Measurements from ENCODE around the gene LRRC4B. TPM values are rescaled to one million over a fixed set of nuclear protein-coding genes. Genes with fewer than 3 reads are reported as not detected.

LRRC4B gene
- total RNA-seq, 1 experiment from 2014 or later: not detected

DNA sequence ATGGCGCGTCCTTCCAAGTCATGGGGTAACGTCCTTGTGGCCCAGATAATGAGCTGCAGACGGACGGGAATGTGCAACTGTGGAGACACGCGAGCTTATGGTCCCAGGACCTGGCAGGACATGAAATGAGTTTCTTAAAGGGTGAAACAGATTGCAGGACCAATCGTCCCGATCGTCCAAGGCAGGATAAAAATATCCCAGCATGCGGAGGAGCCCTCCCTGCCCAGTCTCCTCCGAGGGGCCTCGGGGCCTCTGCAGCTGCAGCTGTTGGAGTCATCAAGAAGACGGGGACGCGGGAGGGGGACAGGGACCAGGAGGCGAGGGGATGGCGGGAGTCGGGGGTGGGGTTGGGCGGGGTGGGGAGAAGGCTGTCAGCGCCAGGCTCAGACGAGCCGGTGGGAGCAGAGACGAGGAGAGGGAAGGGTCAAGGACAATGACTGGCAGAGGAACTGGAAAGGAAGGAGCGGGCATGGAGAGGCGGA is 77.2 kb downstream of the LRRC4B start:
- Mint-ChIP-seq H3K4me3 (ENCODE audit: low read depth, unreplicated experiment) (no peak overlapping the region), H3K27me3 (ENCODE audit: unreplicated experiment) (peaks cover 22% of the 10 kb centered on the region), H3K27ac (ENCODE audit: unreplicated experiment) (no peak overlapping the region), H3K9me3 (ENCODE audit: low read depth, unreplicated experiment) (no peaks in the 10 kb centered on the region), H3K36me3 (ENCODE audit: insufficient read depth, unreplicated experiment) (peaks cover 14% of the 10 kb centered on the region), H3K4me1 (ENCODE audit: low read depth, unreplicated experiment) (peaks cover 13% of the 10 kb centered on the region)
- intact Hi-C loops (cut with micrococcal nuclease; ENCODE audit: unreplicated experiment): no loop called here
- CTCF ChIA-PET: no interaction called here
- TF ChIP-seq, protein P1, sequence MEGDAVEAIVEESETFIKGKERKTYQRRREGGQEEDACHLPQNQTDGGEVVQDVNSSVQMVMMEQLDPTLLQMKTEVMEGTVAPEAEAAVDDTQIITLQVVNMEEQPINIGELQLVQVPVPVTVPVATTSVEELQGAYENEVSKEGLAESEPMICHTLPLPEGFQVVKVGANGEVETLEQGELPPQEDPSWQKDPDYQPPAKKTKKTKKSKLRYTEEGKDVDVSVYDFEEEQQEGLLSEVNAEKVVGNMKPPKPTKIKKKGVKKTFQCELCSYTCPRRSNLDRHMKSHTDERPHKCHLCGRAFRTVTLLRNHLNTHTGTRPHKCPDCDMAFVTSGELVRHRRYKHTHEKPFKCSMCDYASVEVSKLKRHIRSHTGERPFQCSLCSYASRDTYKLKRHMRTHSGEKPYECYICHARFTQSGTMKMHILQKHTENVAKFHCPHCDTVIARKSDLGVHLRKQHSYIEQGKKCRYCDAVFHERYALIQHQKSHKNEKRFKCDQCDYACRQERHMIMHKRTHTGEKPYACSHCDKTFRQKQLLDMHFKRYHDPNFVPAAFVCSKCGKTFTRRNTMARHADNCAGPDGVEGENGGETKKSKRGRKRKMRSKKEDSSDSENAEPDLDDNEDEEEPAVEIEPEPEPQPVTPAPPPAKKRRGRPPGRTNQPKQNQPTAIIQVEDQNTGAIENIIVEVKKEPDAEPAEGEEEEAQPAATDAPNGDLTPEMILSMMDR (IDR thresholded peaks at IDR 0.05; ENCODE audit: unreplicated experiment): no peak
- BruUV-seq (replicated peaks): no TSS peak
- no peak for DNase-seq

GRCh38 chr19:50490411-50490811 is 77.8 kb downstream of the LRRC4B start:
- Mint-ChIP-seq H3K4me1 (ENCODE audit: low read depth, unreplicated experiment) (peaks cover 13% of the 10 kb centered on the region), H3K27me3 (ENCODE audit: unreplicated experiment) (peaks cover 22% of the 10 kb centered on the region), H3K4me3 (ENCODE audit: low read depth, unreplicated experiment) (no peak overlapping the region), H3K9me3 (ENCODE audit: low read depth, unreplicated experiment) (no peaks in the 10 kb centered on the region), H3K36me3 (ENCODE audit: insufficient read depth, unreplicated experiment) (peaks cover 19% of the 10 kb centered on the region), H3K27ac (ENCODE audit: unreplicated experiment) (no peak overlapping the region)
- BruUV-seq (replicated peaks): no TSS peak
- CTCF ChIA-PET: no interaction called here
- intact Hi-C loops (cut with micrococcal nuclease; ENCODE audit: unreplicated experiment): no loop called here
- no peak for DNase-seq
- TF ChIP-seq, protein P1 (IDR thresholded peaks at IDR 0.05; ENCODE audit: unreplicated experiment): no peak

- CTCF ChIA-PET: no interaction called here
- no peaks in the 10 kb centered on the region for H3K9me3 Mint-ChIP-seq (ENCODE audit: low read depth, unreplicated experiment)
- TF ChIP-seq, protein P1 (IDR thresholded peaks at IDR 0.05; ENCODE audit: unreplicated experiment): no peak
- H3K36me3 Mint-ChIP-seq (ENCODE audit: insufficient read depth, unreplicated experiment): peaks cover 23% of the 10 kb centered on the region
- H3K27me3 Mint-ChIP-seq (ENCODE audit: unreplicated experiment): peaks cover 22% of the 10 kb centered on the region
- no TSS peak for BruUV-seq (replicated peaks)
- peaks cover 13% of the 10 kb centered on the region for H3K4me1 Mint-ChIP-seq (ENCODE audit: low read depth, unreplicated experiment)
- no peak for DNase-seq
- no peak overlapping the region for H3K4me3 Mint-ChIP-seq (ENCODE audit: low read depth, unreplicated experiment)
- H3K27ac Mint-ChIP-seq (ENCODE audit: unreplicated experiment): no peak overlapping the region
- intact Hi-C loops (cut with micrococcal nuclease; ENCODE audit: unreplicated experiment): no loop called here
These were observed 78.7 kb downstream of the LRRC4B start for GRCh38 chr19:50489461-50490011.

DNA sequence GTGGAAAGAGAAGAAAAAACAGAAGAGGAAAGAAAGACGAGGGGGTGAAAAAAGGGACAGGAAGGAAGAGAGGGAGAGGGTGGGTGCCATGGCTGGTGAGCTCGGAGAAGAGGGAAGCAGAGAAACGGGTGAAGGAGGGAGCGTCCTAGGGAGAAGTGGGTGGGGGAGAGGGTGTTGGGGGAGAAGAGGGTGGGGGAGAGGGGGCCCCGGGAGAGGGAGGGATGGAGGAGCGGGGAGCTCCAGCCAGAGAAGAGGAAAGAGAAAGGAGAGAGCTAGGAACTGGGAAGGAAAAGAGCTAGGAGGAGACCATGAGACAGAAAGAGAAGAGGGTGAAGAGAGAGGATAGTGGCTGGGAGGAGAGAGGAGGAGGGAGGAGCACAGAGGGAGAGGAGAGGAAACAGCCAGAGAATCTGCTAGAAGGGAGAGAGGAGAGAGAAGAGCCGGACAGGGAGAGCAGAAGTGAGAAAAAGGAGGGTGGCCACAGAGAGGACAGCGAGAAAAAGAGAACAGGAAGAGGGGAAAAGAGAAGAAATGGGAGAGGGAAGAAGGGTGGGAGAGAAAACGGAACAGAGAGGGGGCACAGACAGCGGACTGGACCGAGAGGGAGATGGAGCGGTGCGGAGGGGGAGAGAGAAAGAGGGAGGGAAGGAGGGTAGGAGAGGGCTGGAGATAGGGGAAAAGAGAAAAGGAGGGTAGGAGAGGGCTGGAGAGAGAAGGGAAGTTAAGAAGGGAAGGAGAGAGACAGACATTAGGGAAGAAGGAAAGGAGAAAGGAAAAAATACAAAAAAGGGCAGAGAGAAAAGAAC is 79.6 kb downstream of the LRRC4B start:
- CTCF ChIA-PET: no interaction called here
- TF ChIP-seq, protein P1 (IDR thresholded peaks at IDR 0.05; ENCODE audit: unreplicated experiment): no peak
- no peak overlapping the region for H3K27ac Mint-ChIP-seq (ENCODE audit: unreplicated experiment)
- DNase-seq: no peak
- H3K27me3 Mint-ChIP-seq (ENCODE audit: unreplicated experiment): peaks cover 22% of the 10 kb centered on the region
- BruUV-seq (replicated peaks): no TSS peak
- peaks cover 28% of the 10 kb centered on the region for H3K36me3 Mint-ChIP-seq (ENCODE audit: insufficient read depth, unreplicated experiment)
- intact Hi-C loops (cut with micrococcal nuclease; ENCODE audit: unreplicated experiment): no loop called here
- H3K4me1 Mint-ChIP-seq (ENCODE audit: low read depth, unreplicated experiment): peaks cover 13% of the 10 kb centered on the region
- H3K9me3 Mint-ChIP-seq (ENCODE audit: low read depth, unreplicated experiment): no peaks in the 10 kb centered on the region
- H3K4me3 Mint-ChIP-seq (ENCODE audit: low read depth, unreplicated experiment): no peak overlapping the region

Measured in Calu3 (cell line).